Non-pigmented ciliary epithelial cell (primary cell): Measurements from ENCODE around the gene CFC1.
"Not testable (repeated sequence)": the region's sequence is repeated elsewhere in the genome, so short reads cannot be mapped to it uniquely, and the experiment has no call there.

ENCODE experiments used
- DNase-seq: peaks from one replicate; pipeline ENCODE4 v3.0.0-alpha.2; 2010; ENCODE audit warnings: low read depth

CFC1 gene

DNA sequence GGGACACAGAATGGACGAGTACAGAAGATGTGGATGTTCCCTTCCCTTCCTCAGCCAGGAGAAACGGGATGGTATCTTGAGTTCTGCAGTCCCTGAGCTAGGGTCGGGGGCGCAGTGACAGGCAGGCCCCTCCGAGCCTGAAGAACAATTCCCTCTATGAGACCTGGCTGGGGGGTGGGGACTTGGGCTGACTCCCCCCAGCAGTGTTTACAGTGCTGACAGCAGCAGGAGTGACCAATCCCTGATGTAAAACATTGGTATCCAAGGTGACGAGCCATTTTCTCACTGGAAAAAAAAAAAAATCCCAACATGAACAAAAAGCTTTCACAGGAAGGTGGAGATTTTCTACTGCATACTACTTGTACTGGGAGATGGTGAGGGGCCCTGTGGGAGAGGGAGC lies at the start of gene CFC1:
Gene CFC1 (minus strand): TSS at position 183 of the 400 bp plus-strand sequence. CDS start 288 bp downstream, outside the sequence.
- not testable (repeated sequence) for DNase-seq

DNA sequence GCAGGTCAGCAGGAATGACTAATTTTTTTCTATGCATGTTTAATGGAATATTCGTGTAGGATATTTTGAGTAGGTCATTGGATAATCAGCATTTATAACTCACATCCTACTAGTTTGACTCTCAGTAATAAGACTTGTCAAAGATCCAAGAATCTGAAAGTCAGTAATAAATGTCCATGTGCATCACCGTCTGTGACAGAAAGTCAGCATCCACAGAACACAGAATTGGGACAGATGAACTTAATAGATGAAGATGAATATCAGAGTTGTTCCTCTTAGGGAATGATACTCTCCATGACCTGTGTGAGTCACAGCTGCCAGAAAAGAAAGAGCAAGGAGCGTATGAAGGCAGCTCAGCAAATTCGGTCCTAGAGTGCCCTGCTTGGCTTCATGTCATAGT lies 42.3 kb upstream of the CFC1 start:
- not testable (repeated sequence) for DNase-seq

DNA sequence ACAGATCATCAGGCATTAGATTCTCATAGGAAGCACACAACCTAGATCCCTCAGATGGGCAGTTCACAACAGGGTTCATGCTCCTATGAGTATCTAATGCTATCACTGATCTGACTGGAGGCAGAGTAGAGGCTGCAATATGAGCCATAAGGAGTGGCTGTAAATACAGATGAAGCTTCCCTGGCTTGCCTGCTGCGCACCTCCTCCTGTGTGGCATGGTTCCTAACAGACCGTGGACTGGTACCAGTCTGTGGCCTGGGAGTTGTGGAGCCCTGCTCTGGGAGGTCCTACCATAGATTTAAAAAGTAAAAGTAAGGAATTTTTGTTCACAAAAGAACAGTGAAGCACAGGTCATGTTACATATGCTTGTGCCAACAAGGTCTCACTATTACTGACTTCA lies 39.6 kb upstream of the CFC1 start:
- not testable (repeated sequence) for DNase-seq

DNA sequence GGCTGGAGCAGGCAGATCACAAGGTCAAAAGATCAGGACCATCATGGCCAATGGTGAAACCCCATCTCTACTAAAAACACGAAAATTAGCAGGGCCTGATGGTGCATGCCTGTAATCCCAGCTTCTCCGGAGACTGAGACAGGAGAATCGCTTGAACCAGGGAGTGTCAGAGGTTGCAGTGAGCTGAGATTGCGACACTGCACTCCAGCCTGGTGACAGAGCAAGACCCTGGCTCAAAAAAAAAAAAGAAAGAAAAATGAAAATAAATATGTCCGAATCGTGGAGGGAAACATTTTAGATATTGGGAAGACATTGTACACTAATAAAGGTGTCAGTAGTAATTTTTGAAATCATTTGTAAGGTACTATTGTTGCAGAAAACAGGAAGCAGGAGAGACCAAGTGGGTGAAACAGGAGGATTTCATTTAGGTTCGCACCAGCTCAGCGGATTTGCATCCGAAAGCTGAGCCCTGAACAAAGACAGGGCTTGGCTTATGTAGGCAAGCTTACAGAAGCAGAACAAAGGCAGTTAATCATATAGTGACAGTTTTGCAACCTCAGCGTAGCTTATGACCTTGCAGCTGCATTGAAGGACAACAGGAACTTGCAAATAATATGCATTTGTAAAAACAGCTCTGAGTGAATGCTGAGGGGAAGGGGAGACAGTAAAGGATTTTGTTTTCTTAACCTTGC lies 29.6 kb upstream of the CFC1 start:
- DNase-seq: not testable (repeated sequence)

DNA sequence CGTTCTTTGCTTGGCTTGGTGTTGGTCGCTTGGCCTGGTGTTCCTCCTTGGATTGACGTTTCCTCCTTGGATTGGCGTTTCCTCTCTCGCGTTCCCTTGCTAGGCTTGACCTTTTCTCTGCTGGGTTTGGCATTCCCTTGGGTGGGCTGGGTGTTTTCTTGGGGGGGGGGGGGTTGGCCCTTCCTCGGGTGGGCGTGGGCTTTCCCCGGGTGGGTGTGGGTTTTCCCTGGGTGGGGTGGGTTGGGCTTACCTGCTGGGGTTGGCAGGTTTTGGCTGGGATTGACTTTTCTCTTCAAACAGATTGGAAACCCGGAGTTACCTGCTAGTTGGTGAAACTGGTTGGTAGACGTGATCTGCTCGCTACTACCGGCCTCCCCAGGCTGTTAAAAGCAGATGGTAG lies 11.8 kb upstream of the CFC1 start, which contains the start of gene POTEJ:
Gene POTEJ (plus strand): TSS at position 301 of the 400 bp plus-strand sequence. CDS start 93 bp downstream, at position 394.
- DNase-seq: not testable (repeated sequence)

DNA sequence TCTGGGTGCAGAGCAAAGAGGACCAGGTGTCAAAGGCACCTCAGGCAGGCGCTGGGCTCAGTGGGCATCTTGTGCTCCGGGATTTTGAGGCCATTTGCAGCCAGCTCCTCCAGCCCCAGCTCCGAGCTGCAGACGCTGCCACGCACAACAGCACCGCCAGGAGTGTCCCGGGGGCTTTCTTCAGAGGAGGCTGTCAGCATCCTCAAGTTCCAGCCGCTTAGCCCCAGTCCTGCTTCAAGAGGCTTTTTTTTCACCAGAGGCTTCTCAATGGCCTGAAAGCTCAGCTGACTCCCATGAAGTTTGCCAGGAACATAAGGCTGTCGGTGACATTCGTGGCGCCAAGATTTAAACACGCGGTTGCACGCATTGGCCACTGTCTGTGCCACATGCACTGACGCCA lies 11.1 kb upstream of the CFC1 start:
- DNase-seq: not testable (repeated sequence)

DNA sequence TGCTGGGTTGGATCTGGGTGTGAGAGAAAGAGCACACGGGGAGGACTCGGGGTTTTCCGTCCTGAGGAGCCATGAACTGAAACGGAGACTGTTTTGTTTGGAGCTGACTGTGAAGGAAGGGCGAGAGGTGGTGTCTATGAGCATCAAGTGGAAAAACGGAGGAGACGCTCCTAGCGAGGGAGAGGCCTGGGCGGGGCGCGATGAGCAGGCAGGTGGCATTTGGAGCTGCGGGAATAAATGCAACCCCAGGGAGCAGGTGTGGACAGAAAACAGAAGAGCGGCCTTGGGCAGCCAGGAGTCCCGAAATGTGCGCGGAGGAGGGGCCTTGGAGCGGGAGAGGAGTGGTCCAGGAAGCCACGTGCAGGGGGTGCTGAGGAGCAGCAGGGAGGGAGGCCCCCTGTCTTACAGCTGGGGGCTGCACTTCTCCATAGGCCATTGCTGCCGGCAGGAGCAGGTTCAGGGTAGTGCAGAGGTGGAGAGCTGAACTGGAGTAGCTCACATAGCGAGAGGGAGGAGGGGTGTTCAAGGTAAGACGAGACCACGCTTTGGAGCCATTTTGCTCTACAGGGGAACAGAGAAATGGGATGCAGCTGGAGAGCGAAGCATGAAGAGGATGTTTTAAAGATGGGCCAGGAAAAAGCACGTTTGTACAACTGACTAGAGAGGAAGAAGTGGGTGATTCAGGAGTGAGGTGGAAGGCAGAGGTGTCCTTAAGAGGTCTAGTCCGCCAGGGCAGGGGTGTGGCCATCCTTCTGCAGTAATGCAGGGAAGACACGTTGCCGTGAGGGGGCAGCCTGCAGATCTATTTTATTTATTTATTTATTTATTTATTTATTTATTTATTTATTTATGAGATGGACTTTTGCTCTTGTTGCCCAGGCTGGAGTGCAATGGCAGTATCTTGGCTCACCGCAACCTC lies 9.9 kb upstream of the CFC1 start:
- DNase-seq: not testable (repeated sequence)

DNA sequence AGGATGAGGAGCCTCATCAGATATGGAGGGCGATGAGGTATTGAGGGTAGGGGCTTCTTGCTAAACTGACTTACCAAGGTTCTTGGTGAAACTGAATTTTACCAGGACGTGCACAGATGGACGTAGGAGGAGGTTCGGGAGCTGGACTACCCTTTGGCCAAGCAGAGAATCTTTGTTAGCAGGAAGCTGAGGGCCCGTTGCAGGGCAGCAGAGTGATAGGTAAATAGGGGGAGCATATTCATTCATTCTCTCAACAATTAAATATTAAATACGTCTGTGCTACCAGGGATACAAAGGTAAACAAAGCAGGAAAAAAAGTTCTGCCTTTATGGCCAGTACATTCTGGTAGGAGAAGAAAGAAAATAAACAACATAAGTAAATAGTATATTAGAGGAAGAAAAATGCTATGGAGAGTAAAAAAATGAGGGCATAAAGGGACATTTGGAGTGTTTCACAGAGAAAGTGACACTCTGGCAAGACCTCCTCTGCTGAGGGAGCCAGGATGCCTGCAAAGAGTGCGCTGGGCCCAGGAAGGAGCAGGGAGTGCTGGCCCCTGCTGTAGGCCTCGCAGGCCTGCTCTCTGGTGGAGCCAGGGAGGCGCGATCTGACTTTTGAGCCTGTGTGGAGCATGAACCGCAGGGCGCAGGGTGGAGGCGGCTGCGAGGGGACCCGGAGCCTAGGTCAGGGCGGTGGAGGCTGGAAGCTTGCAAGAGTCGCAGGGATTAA lies 9.1 kb upstream of the CFC1 start:
- DNase-seq: not testable (repeated sequence)

DNA sequence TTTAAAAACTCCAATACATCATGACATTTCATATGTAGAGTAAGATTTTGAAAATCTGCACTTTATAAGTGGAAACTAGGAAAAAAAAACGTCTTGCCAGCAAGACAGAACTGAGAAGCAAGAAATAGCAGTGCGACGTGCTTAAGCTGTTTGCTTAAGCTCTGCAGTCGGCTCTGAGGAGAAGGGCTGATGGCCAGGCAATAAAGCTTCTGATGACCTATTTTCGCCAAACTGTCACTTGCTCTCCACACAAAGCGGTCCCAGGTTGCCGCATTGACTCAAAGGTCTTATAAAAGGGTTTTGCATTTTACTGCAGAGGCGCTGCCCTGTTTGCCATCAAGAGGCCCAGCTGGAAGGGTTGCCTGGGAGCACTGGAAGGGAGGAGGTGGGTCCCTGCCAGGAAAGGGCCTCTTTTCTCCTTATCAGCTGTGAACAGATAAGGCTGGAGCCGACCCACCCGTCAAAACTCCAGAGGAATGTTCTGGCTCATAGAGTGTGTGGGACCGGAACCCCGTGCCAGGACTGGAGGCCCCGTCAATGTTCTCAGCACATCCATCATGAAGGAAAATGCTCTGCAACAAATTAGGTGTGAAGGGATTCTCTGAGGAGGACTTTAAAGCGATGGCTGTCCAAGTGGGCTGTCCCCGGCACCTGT lies 2.4 kb upstream of the CFC1 start:
- not testable (repeated sequence) for DNase-seq

DNA sequence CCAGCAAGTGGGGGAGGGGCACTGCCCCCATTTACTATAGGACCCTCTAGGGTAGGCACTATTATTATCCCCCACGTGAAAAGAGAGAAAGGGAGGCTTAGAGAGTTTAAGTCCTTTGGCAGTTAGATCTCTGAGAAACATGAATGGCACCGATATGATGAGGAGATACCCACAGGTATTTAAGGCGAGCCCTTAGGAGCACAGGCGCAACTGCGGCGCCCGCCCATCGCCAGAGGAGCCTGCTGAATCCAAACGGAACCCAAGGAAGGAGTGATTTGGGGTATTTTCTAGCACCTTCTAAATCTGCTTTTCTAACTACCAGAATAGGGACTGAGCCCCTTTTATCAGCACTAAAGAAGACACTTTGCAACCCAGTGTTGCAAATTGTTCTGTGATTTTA lies 551 bp upstream of the CFC1 start:
- not testable (repeated sequence) for DNase-seq

DNA sequence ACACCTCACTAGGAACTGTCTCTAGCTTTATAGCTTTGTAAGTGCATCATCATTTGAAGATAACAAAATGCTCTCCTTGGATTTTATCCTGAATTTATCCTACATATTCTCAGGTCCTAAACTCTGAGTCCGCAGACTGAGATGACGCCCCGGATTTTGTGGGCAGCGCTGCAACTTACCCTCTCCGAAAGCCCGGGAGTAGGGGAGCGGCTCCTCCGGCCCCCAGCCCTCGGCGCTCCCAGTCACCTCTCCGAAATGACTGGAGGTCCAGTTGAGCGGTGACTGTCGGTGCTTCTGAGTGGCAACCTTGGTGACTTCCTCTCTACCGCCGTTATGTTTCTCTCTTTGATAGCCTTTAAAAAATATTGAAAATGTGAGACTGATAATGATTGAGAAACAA lies 912 bp downstream of the CFC1 start:
- DNase-seq: not testable (repeated sequence)

DNA sequence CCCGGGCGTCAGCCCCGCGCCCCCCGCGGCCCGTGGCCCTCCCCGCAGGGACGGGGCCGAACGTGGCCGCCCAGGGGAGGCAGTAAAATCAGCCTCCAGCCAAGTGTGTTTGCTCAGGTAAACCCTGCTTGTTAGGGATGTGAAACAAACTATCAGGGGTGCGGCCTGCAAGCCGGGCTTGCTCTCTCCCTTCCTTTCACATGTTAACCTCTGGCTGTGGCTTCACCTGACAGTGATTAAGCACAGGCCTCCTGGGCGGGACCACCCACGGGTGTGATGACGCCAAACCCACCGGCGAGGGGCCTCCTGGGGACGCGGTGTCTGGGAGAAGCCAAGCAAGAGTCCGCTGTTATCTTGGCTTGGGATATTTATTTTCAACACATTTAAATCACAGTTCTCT lies 1.4 kb downstream of the CFC1 start:
- not testable (repeated sequence) for DNase-seq

DNA sequence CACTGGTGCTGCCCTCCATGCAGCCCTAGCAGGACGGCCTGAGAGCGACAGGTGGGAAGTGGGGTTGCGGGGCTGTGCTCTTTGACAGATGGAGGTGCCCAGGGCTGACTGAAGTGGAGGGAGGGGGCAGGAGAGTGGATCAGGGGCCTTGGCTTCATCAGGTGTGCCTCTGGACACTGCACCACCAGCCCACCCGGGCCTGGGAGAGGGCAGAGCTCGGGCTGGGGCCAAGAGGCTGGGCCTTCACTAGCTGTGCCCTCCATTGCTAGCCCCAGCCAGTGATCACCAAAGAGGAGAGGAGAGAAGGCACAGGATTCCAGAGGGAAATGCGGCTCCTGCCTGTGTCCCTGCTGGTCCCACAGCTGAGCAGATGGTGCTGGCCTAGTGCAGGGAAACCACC lies 2.6 kb downstream of the CFC1 start:
- DNase-seq: not testable (repeated sequence)

DNA sequence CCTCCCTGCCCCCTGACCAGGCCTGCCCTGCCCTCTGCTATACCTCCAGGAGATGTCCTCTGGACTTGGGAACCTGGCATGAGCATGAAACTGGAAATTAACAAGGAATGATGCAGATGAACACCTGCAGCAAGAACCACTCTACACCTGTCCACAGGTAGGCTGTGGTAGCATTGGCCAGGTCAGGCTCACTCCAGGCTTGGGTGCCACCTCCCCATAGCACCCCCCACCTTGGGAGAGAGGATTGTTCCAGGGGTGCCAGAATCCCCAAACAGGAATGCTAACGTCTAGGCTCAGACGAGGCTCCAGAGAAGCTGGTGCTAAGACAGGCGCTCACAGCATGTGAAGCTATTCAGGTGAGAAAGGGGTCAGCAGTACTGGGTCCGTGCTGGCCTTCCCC lies 5.4 kb downstream of the CFC1 start:
- not testable (repeated sequence) for DNase-seq

DNA sequence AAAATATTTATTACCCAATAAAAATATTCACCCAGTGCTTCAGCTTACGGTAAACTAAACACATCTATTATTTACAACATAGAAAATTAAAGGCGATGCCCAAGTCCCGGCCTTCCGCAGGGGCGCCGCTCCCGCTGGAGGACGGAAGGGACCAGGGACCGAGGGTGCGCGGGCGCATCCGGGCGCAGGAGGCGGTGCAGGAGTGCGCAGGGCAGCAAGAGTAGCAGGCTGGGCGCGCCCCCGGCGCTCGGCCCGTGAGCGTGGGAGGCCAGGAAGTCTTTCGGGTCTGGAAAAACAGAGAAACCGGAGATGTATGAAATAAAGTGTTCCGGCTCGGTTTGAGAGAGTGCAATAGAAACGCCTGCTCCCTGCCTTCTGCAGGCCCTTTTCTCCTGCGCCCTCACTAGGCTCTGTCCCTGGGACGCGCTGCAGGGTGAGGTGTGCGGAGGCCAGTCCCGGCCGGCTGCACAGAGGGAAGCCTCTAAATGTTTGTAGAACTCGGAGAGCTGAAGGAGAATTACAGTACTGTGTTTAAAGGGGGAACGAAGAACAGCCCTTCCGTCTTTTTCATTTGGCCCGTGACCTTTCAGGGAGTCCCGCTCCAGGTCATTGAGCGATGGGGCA lies 6.5 kb downstream of the CFC1 start:
- DNase-seq: not testable (repeated sequence)

DNA sequence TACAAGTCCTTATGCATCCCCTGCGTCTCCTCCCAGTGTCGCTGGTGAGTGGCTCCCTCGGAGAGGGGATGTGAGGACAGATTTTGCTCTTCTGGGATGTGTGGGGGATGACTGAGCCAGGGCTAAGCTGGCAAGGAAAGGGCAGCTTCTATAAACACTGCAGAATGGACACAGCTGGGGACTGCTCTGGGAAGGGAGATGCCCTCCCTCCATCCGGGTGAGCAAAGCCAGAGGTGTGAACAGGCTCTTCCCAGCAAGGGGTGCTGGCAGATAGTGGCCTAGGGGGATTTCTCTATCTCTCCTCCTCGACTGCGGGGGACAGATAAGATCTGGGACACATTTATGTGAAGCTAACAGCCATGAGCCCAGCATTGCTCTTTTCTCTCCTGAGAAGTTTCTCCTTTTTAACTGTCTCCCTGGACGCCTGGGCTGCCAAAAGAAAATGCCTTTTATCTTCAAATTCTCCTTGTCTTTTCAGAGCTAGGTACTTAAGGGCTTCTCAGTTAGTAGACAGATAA lies 8.5 kb downstream of the CFC1 start:
- DNase-seq: not testable (repeated sequence)

DNA sequence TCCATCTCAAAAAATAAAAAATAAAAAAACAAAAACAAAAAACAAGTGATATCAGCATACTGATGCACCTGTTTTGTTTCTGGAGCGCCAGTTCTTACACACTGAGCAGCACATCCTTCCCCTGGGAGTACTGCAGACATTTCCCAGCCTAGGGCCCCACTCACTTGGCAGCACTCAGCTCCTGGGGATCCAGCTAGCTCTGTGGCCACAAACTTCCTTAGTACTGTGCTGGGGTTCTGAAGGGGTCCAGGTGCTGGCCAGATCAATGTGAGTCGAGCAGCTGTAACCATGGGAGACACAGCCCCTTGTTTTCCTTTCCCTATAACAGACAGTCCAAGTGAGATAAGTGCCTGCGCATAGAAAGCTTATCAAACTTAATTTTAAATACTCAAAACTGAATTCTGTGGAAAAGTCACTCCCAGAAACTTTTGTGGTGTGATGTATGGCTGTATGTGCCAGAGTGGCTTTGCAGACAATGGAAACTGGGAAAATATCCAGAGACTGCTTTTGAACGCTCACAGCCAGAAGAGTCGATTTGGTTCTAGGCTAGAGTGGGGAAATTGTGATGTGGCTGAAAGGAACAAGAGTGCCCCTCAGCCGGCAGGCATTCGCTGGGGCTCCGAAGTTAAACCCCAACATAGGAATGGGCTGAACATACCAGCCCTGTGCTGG lies 9.1 kb downstream of the CFC1 start:
- not testable (repeated sequence) for DNase-seq

DNA sequence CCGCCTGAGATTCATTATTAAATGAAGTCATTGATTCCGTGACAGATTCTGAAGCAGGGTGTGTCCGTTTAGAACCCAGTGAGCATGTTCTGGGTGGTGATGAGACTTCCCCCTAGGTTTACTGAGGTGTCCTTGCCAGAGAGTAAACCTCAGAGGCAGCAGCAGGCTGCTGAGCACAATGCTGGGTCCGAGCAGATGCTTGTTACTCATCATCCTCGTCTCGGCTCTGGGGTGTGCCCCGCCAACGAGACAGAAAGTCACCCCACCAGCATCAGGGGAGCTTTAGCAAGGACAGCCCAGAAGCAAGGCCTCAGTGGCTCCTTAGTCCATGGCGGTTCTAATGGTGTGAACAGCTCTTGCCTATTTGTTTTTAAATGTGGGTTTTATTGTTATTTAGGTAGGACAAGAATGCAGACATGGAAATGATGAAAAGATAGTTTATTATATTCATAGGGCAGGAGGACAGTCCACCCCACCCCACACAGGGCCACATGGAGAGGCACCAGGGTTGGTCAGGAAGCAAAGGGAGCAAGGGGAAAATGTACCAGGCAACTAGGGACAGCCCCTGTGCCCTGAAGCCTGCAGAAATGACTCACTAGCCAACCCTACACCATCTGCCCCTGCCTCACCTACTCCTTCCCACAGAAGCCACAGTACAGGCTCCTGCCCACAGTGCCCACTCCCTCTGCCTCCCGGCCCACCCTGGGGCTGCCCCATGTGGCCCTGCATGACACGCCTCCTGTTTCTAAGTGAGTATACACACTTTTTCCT lies 10.5 kb downstream of the CFC1 start:
- DNase-seq: not testable (repeated sequence)

DNA sequence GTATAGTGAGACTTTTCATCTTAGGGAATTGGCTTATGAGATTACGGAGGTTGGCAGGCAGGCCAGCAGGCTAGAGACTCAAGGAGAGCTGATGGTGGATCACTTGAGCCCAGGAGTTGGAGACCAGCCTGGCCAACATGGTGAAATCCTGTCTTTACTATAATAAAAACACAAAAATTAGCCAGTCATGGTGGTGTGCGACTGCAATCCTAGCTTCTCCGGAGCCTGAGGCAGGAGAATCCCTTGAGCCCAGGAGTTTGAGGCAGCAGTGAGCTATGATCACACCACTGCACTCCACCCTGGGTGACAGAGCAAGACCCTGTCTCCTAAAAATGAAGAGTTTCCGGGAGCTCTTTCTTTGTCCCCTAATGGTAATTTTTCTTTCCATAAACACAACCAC lies 14.6 kb downstream of the CFC1 start:
- not testable (repeated sequence) for DNase-seq

DNA sequence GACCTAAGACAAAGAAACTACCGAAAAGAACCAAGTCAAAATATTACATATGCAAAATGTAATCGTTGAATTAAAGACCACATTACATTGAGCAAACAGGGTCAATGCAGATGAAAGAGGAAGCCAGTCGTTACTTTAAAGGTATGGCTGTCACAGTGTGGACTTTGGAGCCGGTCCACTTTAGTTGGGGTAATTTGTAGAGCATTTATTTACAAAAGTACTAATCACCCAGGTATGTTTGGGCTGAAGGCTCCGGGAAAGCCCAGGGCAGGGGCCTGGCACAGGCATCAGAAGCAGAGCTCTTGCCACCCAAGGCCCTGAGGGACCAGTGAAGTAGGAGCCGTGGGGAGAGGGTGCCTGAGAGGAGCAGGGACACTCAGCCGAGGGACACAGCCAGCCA lies 15.8 kb downstream of the CFC1 start:
- DNase-seq: not testable (repeated sequence)
